HEK293 (cell line): ENCODE measurements around the gene UBA3.
A peak's percentile ranks its signal among the peaks of the same experiment; 100 is the strongest.

Source experiments
- CTCF ChIA-PET: fragments of 350-600 bp; formaldehyde crosslinking; extraction: SDS; loops from one replicate; lab custom pipeline; 2021; ENCODE audit warnings: antibody characterized with exemption; lab: Yijun Ruan, JAX
- POLR2A ChIA-PET: fragments of 300-600 bp; formaldehyde crosslinking; extraction: SDS; loops from one replicate; lab custom pipeline; 2020; ENCODE audit warnings: antibody characterized with exemption, inconsistent platforms; lab: Yijun Ruan, JAX
- H3K27ac ChIP-seq: fragments of 200-500 bp; sonication (Bioruptor generic); 2 replicates; pipeline ENCODE4 v1.5.1; 2014; ENCODE audit warnings: low read depth, low read length, control low read depth, inconsistent platforms; ENCODE audit errors: extremely low read depth
- H3K36me3 ChIP-seq, 2 experiments: fragments of 200-500 bp in 1 of 2; sonication (Bioruptor generic) in 1 of 2; 1 replicate in 1 of 2; 2 replicates in 1 of 2; pipeline ENCODE4 v1.5.1; 2014 to 2017; ENCODE audit warnings: inconsistent platforms in 2 of 2, low read length in 2 of 2; ENCODE audit not compliant: control insufficient read depth in 2 of 2, insufficient read depth in 1 of 2
- H3K4me1 ChIP-seq: fragments of 200-500 bp; sonication (Bioruptor generic); 2 replicates; pipeline ENCODE4 v1.5.1; 2014; ENCODE audit warnings: mild to moderate bottlenecking, low read length, inconsistent platforms; ENCODE audit not compliant: control insufficient read depth, insufficient read depth
- H3K4me3 ChIP-seq: 2 replicates; pipeline ENCODE4 v1.5.1; 2011; ENCODE audit warnings: low read depth, mild to moderate bottlenecking, control low read depth, low read length, moderate library complexity
- H3K9me3 ChIP-seq: fragments of 200-500 bp; sonication (Bioruptor generic); 2 replicates; pipeline ENCODE4 v1.5.1; 2014; ENCODE audit warnings: low read depth, low read length, inconsistent platforms; ENCODE audit not compliant: control insufficient read depth, insufficient read depth
- BCL11B ChIP-seq: fragments of 450-650 bp; formaldehyde crosslinking; IDR thresholded peaks from 2 replicates; pipeline ENCODE4 v1.5.1; 2016; ENCODE audit warnings: low read depth, missing biosample characterization, missing genetic modification characterization
- GLIS1 ChIP-seq: fragments of 450-650 bp; formaldehyde crosslinking; IDR thresholded peaks from 2 replicates; pipeline ENCODE4 v1.5.1; 2016; ENCODE audit warnings: missing biosample characterization, missing genetic modification characterization
- GLIS2 ChIP-seq: fragments of 450-650 bp; formaldehyde crosslinking; IDR thresholded peaks from 2 replicates; pipeline ENCODE4 v1.5.1; 2016; ENCODE audit warnings: missing biosample characterization, missing genetic modification characterization
- KLF16 ChIP-seq: fragments of 450-650 bp; formaldehyde crosslinking; IDR thresholded peaks from 2 replicates; pipeline ENCODE4 v1.5.1; 2017; ENCODE audit warnings: missing biosample characterization, missing genetic modification characterization
- KLF17 ChIP-seq: fragments of 450-650 bp; formaldehyde crosslinking; IDR thresholded peaks from 2 replicates; pipeline ENCODE4 v1.5.1; 2016; ENCODE audit warnings: missing biosample characterization, missing genetic modification characterization
- MZF1 ChIP-seq: fragments of 450-650 bp; formaldehyde crosslinking; IDR thresholded peaks from 2 replicates; pipeline ENCODE4 v1.5.1; 2017; ENCODE audit warnings: missing biosample characterization, missing genetic modification characterization, borderline replicate concordance
- PBX3 ChIP-seq: sonication (generic); formaldehyde crosslinking; IDR thresholded peaks from 2 replicates; pipeline ENCODE4 v1.8.1; 2022; ENCODE audit warnings: mild to moderate bottlenecking, moderate library complexity, missing genetic modification reagents
- SP7 ChIP-seq: fragments of 450-650 bp; formaldehyde crosslinking; IDR thresholded peaks from 2 replicates; pipeline ENCODE4 v1.5.1; 2016; ENCODE audit warnings: missing biosample characterization, missing genetic modification characterization
- YY1 ChIP-seq: fragments of 450-650 bp; formaldehyde crosslinking; IDR thresholded peaks from 2 replicates; pipeline ENCODE4 v1.5.1; 2018; ENCODE audit warnings: missing biosample characterization, missing genetic modification characterization
- ZBTB49 ChIP-seq: fragments of 450-650 bp; formaldehyde crosslinking; IDR thresholded peaks from 2 replicates; pipeline ENCODE4 v1.5.1; 2016; ENCODE audit warnings: missing biosample characterization, missing genetic modification characterization, low read depth
- ZIC2 ChIP-seq: fragments of 450-650 bp; formaldehyde crosslinking; IDR thresholded peaks from 2 replicates; pipeline ENCODE4 v1.5.1; 2016; ENCODE audit warnings: missing biosample characterization, missing genetic modification characterization
- ZNF140 ChIP-seq: fragments of 450-650 bp; formaldehyde crosslinking; IDR thresholded peaks from 2 replicates; pipeline ENCODE4 v1.5.1; 2016; ENCODE audit warnings: missing biosample characterization, missing genetic modification characterization
- ZNF16 ChIP-seq: fragments of 450-650 bp; formaldehyde crosslinking; IDR thresholded peaks from 2 replicates; pipeline ENCODE4 v1.5.1; 2016; ENCODE audit warnings: low read depth, missing biosample characterization, missing genetic modification characterization
- ZNF175 ChIP-seq: fragments of 450-650 bp; formaldehyde crosslinking; IDR thresholded peaks from 2 replicates; pipeline ENCODE4 v1.5.1; 2016; ENCODE audit warnings: missing biosample characterization, missing genetic modification characterization
- ZNF223 ChIP-seq: fragments of 450-650 bp; formaldehyde crosslinking; IDR thresholded peaks from 2 replicates; pipeline ENCODE4 v1.5.1; 2016; ENCODE audit warnings: missing biosample characterization, missing genetic modification characterization
- ZNF266 ChIP-seq: fragments of 450-650 bp; formaldehyde crosslinking; IDR thresholded peaks from 2 replicates; pipeline ENCODE4 v1.5.1; 2016; ENCODE audit warnings: missing biosample characterization, missing genetic modification characterization, low read depth
- ZNF391 ChIP-seq: fragments of 450-650 bp; formaldehyde crosslinking; IDR thresholded peaks from 2 replicates; pipeline ENCODE4 v1.5.1; 2016; ENCODE audit warnings: low read depth, missing biosample characterization, missing genetic modification characterization, borderline replicate concordance
- ZNF423 ChIP-seq: fragments of 450-650 bp; formaldehyde crosslinking; IDR thresholded peaks from 2 replicates; pipeline ENCODE4 v1.5.1; 2016; ENCODE audit warnings: missing biosample characterization, missing genetic modification characterization
- ZNF544 ChIP-seq: fragments of 450-650 bp; formaldehyde crosslinking; IDR thresholded peaks from 2 replicates; pipeline ENCODE4 v1.5.0; 2017; ENCODE audit warnings: missing biosample characterization, missing genetic modification characterization
- ZNF561 ChIP-seq: fragments of 450-650 bp; IDR thresholded peaks from 2 replicates; pipeline ENCODE4 v1.5.1; 2018; ENCODE audit warnings: missing biosample characterization, missing genetic modification characterization, borderline replicate concordance
- ZNF571 ChIP-seq: fragments of 450-650 bp; formaldehyde crosslinking; IDR thresholded peaks from 2 replicates; pipeline ENCODE4 v1.5.0; 2017; ENCODE audit warnings: missing biosample characterization, missing genetic modification characterization
- ZNF610 ChIP-seq: fragments of 450-650 bp; formaldehyde crosslinking; IDR thresholded peaks from 2 replicates; pipeline ENCODE4 v1.5.1; 2016; ENCODE audit warnings: missing biosample characterization, missing genetic modification characterization, borderline replicate concordance
- ZNF654 ChIP-seq: fragments of 450-650 bp; formaldehyde crosslinking; IDR thresholded peaks from 2 replicates; pipeline ENCODE4 v1.5.1; 2016; ENCODE audit warnings: low read depth, missing biosample characterization, missing genetic modification characterization
- ZNF677 ChIP-seq: fragments of 450-650 bp; IDR thresholded peaks from 2 replicates; pipeline ENCODE4 v1.5.0; 2018; ENCODE audit warnings: missing biosample characterization, mild to moderate bottlenecking, missing genetic modification characterization, moderate library complexity
- ZNF707 ChIP-seq: fragments of 450-650 bp; formaldehyde crosslinking; IDR thresholded peaks from 2 replicates; pipeline ENCODE4 v1.5.1; 2016; ENCODE audit warnings: missing biosample characterization, missing genetic modification characterization
- ZNF768 ChIP-seq: fragments of 450-650 bp; formaldehyde crosslinking; IDR thresholded peaks from 2 replicates; pipeline ENCODE4 v1.5.1; 2018; ENCODE audit warnings: missing biosample characterization, mild to moderate bottlenecking, missing genetic modification characterization
- ZSCAN4 ChIP-seq: fragments of 450-650 bp; formaldehyde crosslinking; IDR thresholded peaks from 2 replicates; pipeline ENCODE4 v1.5.1; 2017; ENCODE audit warnings: missing biosample characterization, missing genetic modification characterization

The UBA3 gene

GRCh38 chr3:69129531-69129930 lies 49.4 kb upstream of the UBA3 start (continued):
- no peak for TF ChIP-seq KLF16
- no peak for TF ChIP-seq ZNF544
- TF ChIP-seq PBX3 (CRISPR knock-in tag) = no peak
- no peak for TF ChIP-seq ZNF571 (tag by site-specific recombination)
- no peak for TF ChIP-seq ZNF707 (tag by site-specific recombination)
- no peak for TF ChIP-seq GLIS2 (tag by site-specific recombination)
- TF ChIP-seq MZF1 = no peak
- no peak for TF ChIP-seq ZBTB49 (tag by site-specific recombination)
- no peak for TF ChIP-seq ZNF610 (tag by site-specific recombination)
- no peak for TF ChIP-seq ZNF175 (tag by site-specific recombination)
- no peak for TF ChIP-seq ZNF16
- no peak for TF ChIP-seq ZNF223 (tag by site-specific recombination)
- no peak for TF ChIP-seq ZNF391 (tag by site-specific recombination)

- no peaks in the 10 kb centered on the region for H3K4me1 ChIP-seq
Observed at GRCh38 chr3:69128509-69128908, 48.3 kb upstream of the UBA3 start.

GRCh38 chr3:69126999-69127398 lies 46.8 kb upstream of the UBA3 start:
- no peaks in the 10 kb centered on the region for H3K36me3 ChIP-seq
- TF ChIP-seq ZNF654 (tag by site-specific recombination) = no peak
- TF ChIP-seq SP7 (tag by site-specific recombination) = peak; percentile 32; the same call in 1 of the 2 replicates
- CTCF ChIA-PET = interaction anchor here (1.9 to 3.3 kb wide), 2 partner anchors 34 to 179 kb away, joined by 6 to 12 read pairs; no protein-coding TSS in a partner anchor
- POLR2A ChIA-PET = no interaction called here
- H3K4me3 ChIP-seq = no peak overlapping the region
- no peaks in the 10 kb centered on the region for H3K9me3 ChIP-seq
- no peak overlapping the region for H3K27ac ChIP-seq
- no peaks in the 10 kb centered on the region for H3K4me1 ChIP-seq

More at GRCh38 chr3:69128509-69128908, 48.3 kb upstream of the UBA3 start:
- POLR2A ChIA-PET = no interaction called here
- Histone ChIP-seq H3K36me3 (no peaks in the 10 kb centered on the region), H3K27ac (no peak overlapping the region)
- TF ChIP-seq ZNF266 (tag by site-specific recombination) = no peak
- TF ChIP-seq ZNF140 (tag by site-specific recombination) = no peak
- TF ChIP-seq ZNF677 (tag by site-specific recombination) = no peak
- no peak for TF ChIP-seq ZNF561 (tag by site-specific recombination)
- TF ChIP-seq, all 188 proteins: peak for 0
- CTCF ChIA-PET = interaction anchor here (0.6 to 3.3 kb wide), 3 partner anchors 8 to 178 kb away, joined by 3 to 12 read pairs (median 3); no protein-coding TSS in a partner anchor
- Histone ChIP-seq H3K4me3 (no peak overlapping the region), H3K9me3 (no peaks in the 10 kb centered on the region)

- POLR2A ChIA-PET = no interaction called here
- Histone ChIP-seq H3K9me3 (no peaks in the 10 kb centered on the region), H3K4me1 (no peaks in the 10 kb centered on the region), H3K27ac (no peak overlapping the region), H3K36me3 (no peaks in the 10 kb centered on the region), H3K4me3 (no peak overlapping the region)
- CTCF ChIA-PET = interaction anchor here (0.7 to 3.3 kb wide), 4 partner anchors 10 to 180 kb away, joined by 3 to 12 read pairs (median 4); no protein-coding TSS in a partner anchor
- TF ChIP-seq GLIS1 (tag by site-specific recombination) (no peak), ZSCAN4 (tag by site-specific recombination) (no peak), YY1 (tag by site-specific recombination) (no peak), ZNF768 (tag by site-specific recombination) (no peak), ZIC2 (tag by site-specific recombination) (no peak), KLF17 (no peak), BCL11B (tag by site-specific recombination) (no peak), ZNF423 (no peak), ZNF610 (tag by site-specific recombination) (no peak)
Observed at GRCh38 chr3:69126216-69126615, 46.1 kb upstream of the UBA3 start.
